Spinal cord (tissue), 4 donors: Measurements from ENCODE around the gene ENDOG. TPM values are rescaled to one million over a fixed set of nuclear protein-coding genes. Genes with fewer than 3 reads are reported as not detected.

ENCODE experiments used
- polyA plus RNA-seq, 2 donors: library from polyadenylated mRNA; unstranded; fragments of 120-200 nt; gene quantifications; one replicate each; pipeline ENCODE4 v1.2.1, GENCODE V29; 2013; ENCODE audit not compliant: insufficient read length in 2 of 2
- total RNA-seq, 2 donors: library from RNA; depleted of rRNA in 1 of 2; stranded (reverse); fragments of 120-200 nt in 1 of 2; fragments of >200 nt in 1 of 2; gene quantifications; one replicate each; pipeline versions ENCODE4 v1.2.3 to v1.2.4, GENCODE V29; 2013 to 2014

Gene ENDOG
- total and polyA plus RNA-seq, 4 donors = 14.2 to 36.9 (median 31.8) TPM

Other genes with a start within 250 kb of the ENDOG start
- 10 to 100 TPM; 23.0 to 65.3 TPM for gene DYNC2I2, start 161.7 kb upstream of the ENDOG start, total RNA-seq
- 10 to 100 TPM; 62.9 to 63.1 TPM for gene DYNC2I2, start 161.7 kb upstream of the ENDOG start, polyA plus RNA-seq
- 100 to 1,000 TPM; 445 to 512 TPM for gene SET, start 129.3 kb upstream of the ENDOG start, total RNA-seq
- gene SET, start 129.3 kb upstream of the ENDOG start, polyA plus RNA-seq = 100 to 1,000 TPM; 398 to 461 TPM
- 1 to 10 TPM; 1.1 to 5.5 TPM for gene PKN3, start 116.0 kb upstream of the ENDOG start, total RNA-seq
- gene PKN3, start 116.0 kb upstream of the ENDOG start, polyA plus RNA-seq = 1 to 10 TPM; 5.5 to 5.9 TPM
- 10 to 100 TPM in 1 of 2 donors, 1 to 10 TPM in 1; 3.5 to 12.6 TPM for gene ZDHHC12, start 94.4 kb upstream of the ENDOG start, total RNA-seq
- 10 to 100 TPM; 11.2 to 15.0 TPM for gene ZDHHC12, start 94.4 kb upstream of the ENDOG start, polyA plus RNA-seq
- 10 to 100 TPM; 23.1 to 34.1 TPM for gene ZER1, start 46.6 kb upstream of the ENDOG start, total RNA-seq
- gene ZER1, start 46.6 kb upstream of the ENDOG start, polyA plus RNA-seq = 10 to 100 TPM; 51.5 to 55.3 TPM
- gene TBC1D13, start 31.2 kb upstream of the ENDOG start, total RNA-seq = 10 to 100 TPM; 11.4 to 13.9 TPM
- 10 to 100 TPM; 31.4 to 36.0 TPM for gene TBC1D13, start 31.2 kb upstream of the ENDOG start, polyA plus RNA-seq
- 10 to 100 TPM; 12.2 to 27.7 TPM for gene SPOUT1, start 11.3 kb downstream of the ENDOG start, total RNA-seq
- 10 to 100 TPM; 51.1 to 57.7 TPM for gene SPOUT1, start 11.3 kb downstream of the ENDOG start, polyA plus RNA-seq
- 10 to 100 TPM in 1 of 2 donors, 1 to 10 TPM in 1; 8.9 to 12.1 TPM for gene KYAT1, start 63.5 kb downstream of the ENDOG start, total RNA-seq
- gene KYAT1, start 63.5 kb downstream of the ENDOG start, polyA plus RNA-seq = 10 to 100 TPM; 14.5 to 20.5 TPM
- 10 to 100 TPM; 28.5 to 31.8 TPM for gene LRRC8A, start 63.6 kb downstream of the ENDOG start, total RNA-seq
- 10 to 100 TPM; 53.9 to 57.4 TPM for gene LRRC8A, start 63.6 kb downstream of the ENDOG start, polyA plus RNA-seq
- 10 to 100 TPM in 1 of 2 donors, 1 to 10 TPM in 1; 7.8 to 29.9 TPM for gene PHYHD1, start 102.5 kb downstream of the ENDOG start, total RNA-seq
- 10 to 100 TPM; 23.2 to 27.4 TPM for gene PHYHD1, start 102.5 kb downstream of the ENDOG start, polyA plus RNA-seq
- gene DOLK, start 129.1 kb downstream of the ENDOG start, total RNA-seq = 10 to 100 TPM; 17.8 to 22.8 TPM
- gene DOLK, start 129.1 kb downstream of the ENDOG start, polyA plus RNA-seq = 10 to 100 TPM; 20.1 to 22.0 TPM
- gene NUP188, start 129.2 kb downstream of the ENDOG start, total RNA-seq = 10 to 100 TPM; 30.3 to 31.4 TPM
- 10 to 100 TPM; 33.7 to 43.6 TPM for gene NUP188, start 129.2 kb downstream of the ENDOG start, polyA plus RNA-seq
- gene SH3GLB2, start 209.8 kb downstream of the ENDOG start, total RNA-seq = 100 to 1,000 TPM in 1 of 2 donors, 10 to 100 TPM in 1; 62.8 to 138 TPM
- gene SH3GLB2, start 209.8 kb downstream of the ENDOG start, polyA plus RNA-seq = 100 to 1,000 TPM; 130 to 160 TPM
- 10 to 100 TPM; 21.2 to 29.4 TPM for gene MIGA2, start 218.1 kb downstream of the ENDOG start, total RNA-seq
- 10 to 100 TPM; 24.4 to 35.6 TPM for gene MIGA2, start 218.1 kb downstream of the ENDOG start, polyA plus RNA-seq